MG63 (cell line): ENCODE results near the gene GNB5. TPM values are rescaled to one million over a fixed set of nuclear protein-coding genes. Genes with fewer than 3 reads are reported as not detected.
"Not testable (repeated sequence)": the region's sequence is repeated elsewhere in the genome, so short reads cannot be mapped to it uniquely, and the experiment has no call there.

Experiments
- DNase-seq: peaks from one replicate; pipeline ENCODE4 v3.0.0-alpha.2; 2020
- H3K27me3 ChIP-seq: fragments of 250-450 bp; sonication (Bioruptor Pico); 2 replicates; pipeline ENCODE4 v1.5.1; 2020; ENCODE audit warnings: mild to moderate bottlenecking, moderate library complexity
- H3K36me3 ChIP-seq: fragments of 250-450 bp; sonication (Bioruptor Pico); 2 replicates; pipeline ENCODE4 v1.5.1; 2020; ENCODE audit warnings: mild to moderate bottlenecking, moderate library complexity
- H3K4me3 ChIP-seq: fragments of 250-450 bp; sonication (Bioruptor Pico); 2 replicates; pipeline ENCODE4 v1.5.1; 2020; ENCODE audit warnings: mild to moderate bottlenecking, moderate library complexity
- H3K9me3 ChIP-seq: fragments of 250-450 bp; sonication (Bioruptor Pico); 2 replicates; pipeline ENCODE4 v1.5.1; 2020; ENCODE audit warnings: mild to moderate bottlenecking, moderate library complexity
- total RNA-seq: library from RNA; depleted of rRNA; stranded (reverse); fragments of >200 nt; shearing (Covaris generic); gene quantifications from 2 replicates; pipeline ENCODE4 v1.2.3, GENCODE V29; 2014; ENCODE audit warnings: low replicate concordance; rRNA removed

The GNB5 gene
- 11.7 and 18.9 TPM in 2 replicates for total RNA-seq

- no peaks in the 10 kb centered on the region for H3K9me3 ChIP-seq
- no peaks in the 10 kb centered on the region for H3K36me3 ChIP-seq
- H3K4me3 ChIP-seq: no peak within 1 kb of the TSS
- DNase-seq: no peak
- H3K27me3 ChIP-seq: peaks cover 6% of the 10 kb centered on the region
Observed at GRCh38 chr15:52191207-52191606, at the start of gene GNB5. Gene GNB5, minus strand, starts transcription at chr15:52191392. Its CDS starts 6,716 bp downstream, at chr15:52184676.

- H3K4me3 ChIP-seq: no peak overlapping the region
- no peaks in the 10 kb centered on the region for H3K27me3 ChIP-seq
- H3K36me3 ChIP-seq: no peaks in the 10 kb centered on the region
- no peaks in the 10 kb centered on the region for H3K9me3 ChIP-seq
- no peak for DNase-seq
Observed at GRCh38 chr15:52240166-52240565, 49.0 kb upstream of the GNB5 start.

GRCh38 chr15:52238989-52239525, 47.9 kb upstream of the GNB5 start:
- not testable (repeated sequence) for H3K9me3 ChIP-seq, H3K4me3 ChIP-seq, H3K27me3 ChIP-seq, DNase-seq, H3K36me3 ChIP-seq

GRCh38 chr15:52238149-52238548, 47.0 kb upstream of the GNB5 start:
- H3K36me3 ChIP-seq: no peaks in the 10 kb centered on the region
- no peaks in the 10 kb centered on the region for H3K9me3 ChIP-seq
- DNase-seq: no peak
- H3K4me3 ChIP-seq: no peak overlapping the region
- H3K27me3 ChIP-seq: no peaks in the 10 kb centered on the region

GRCh38 chr15:52236013-52236412, 44.8 kb upstream of the GNB5 start:
- Histone ChIP-seq H3K4me3 (no peak overlapping the region), H3K36me3 (no peaks in the 10 kb centered on the region), H3K9me3 (no peaks in the 10 kb centered on the region), H3K27me3 (no peaks in the 10 kb centered on the region)
- peak; percentile 76 for DNase-seq

- Histone ChIP-seq H3K36me3 (no peaks in the 10 kb centered on the region), H3K27me3 (no peaks in the 10 kb centered on the region), H3K9me3 (no peaks in the 10 kb centered on the region), H3K4me3 (no peak overlapping the region)
- no peak for DNase-seq
Observed at GRCh38 chr15:52234596-52235541, 43.7 kb upstream of the GNB5 start.

- Histone ChIP-seq H3K9me3 (no peaks in the 10 kb centered on the region), H3K36me3 (no peaks in the 10 kb centered on the region), H3K4me3 (no peak overlapping the region), H3K27me3 (no peaks in the 10 kb centered on the region)
- no peak for DNase-seq
Observed at GRCh38 chr15:52233405-52233804, 42.2 kb upstream of the GNB5 start.

GRCh38 chr15:52232327-52232726, 41.1 kb upstream of the GNB5 start:
- H3K36me3 ChIP-seq: no peaks in the 10 kb centered on the region
- H3K4me3 ChIP-seq: no peak overlapping the region
- H3K27me3 ChIP-seq: no peaks in the 10 kb centered on the region
- H3K9me3 ChIP-seq: no peaks in the 10 kb centered on the region
- no peak for DNase-seq

GRCh38 chr15:52230073-52230472, 38.9 kb upstream of the GNB5 start:
- H3K36me3 ChIP-seq: no peaks in the 10 kb centered on the region
- DNase-seq: no peak
- H3K4me3 ChIP-seq: no peak overlapping the region
- H3K9me3 ChIP-seq: no peaks in the 10 kb centered on the region
- H3K27me3 ChIP-seq: no peaks in the 10 kb centered on the region

- DNase-seq: no peak
- no peaks in the 10 kb centered on the region for H3K9me3 ChIP-seq
- H3K4me3 ChIP-seq: no peak overlapping the region
- H3K36me3 ChIP-seq: no peaks in the 10 kb centered on the region
- H3K27me3 ChIP-seq: 0 out of 2 replicates have a peak, but pooled peaks cover 3% of the 10 kb centered on the region
Observed at GRCh38 chr15:52228921-52229320, 37.7 kb upstream of the GNB5 start.

- Histone ChIP-seq H3K27me3 (0 out of 2 replicates have a peak, but pooled peaks cover 3% of the 10 kb centered on the region), H3K36me3 (no peaks in the 10 kb centered on the region), H3K4me3 (no peak overlapping the region), H3K9me3 (no peaks in the 10 kb centered on the region)
- peak; percentile 53 for DNase-seq
Observed at GRCh38 chr15:52227456-52227855, 36.3 kb upstream of the GNB5 start.

GRCh38 chr15:52225230-52225629, 34.0 kb upstream of the GNB5 start:
- H3K9me3 ChIP-seq: no peaks in the 10 kb centered on the region
- H3K4me3 ChIP-seq: no peak overlapping the region
- H3K27me3 ChIP-seq: 0 out of 2 replicates have a peak, but pooled peaks cover 3% of the 10 kb centered on the region
- no peaks in the 10 kb centered on the region for H3K36me3 ChIP-seq
- no peak for DNase-seq

- DNase-seq: no peak
- Histone ChIP-seq H3K36me3 (no peaks in the 10 kb centered on the region), H3K27me3 (0 out of 2 replicates have a peak, but pooled peaks cover 3% of the 10 kb centered on the region), H3K4me3 (no peak overlapping the region), H3K9me3 (no peaks in the 10 kb centered on the region)
Observed at GRCh38 chr15:52224211-52224610, 33.0 kb upstream of the GNB5 start.

GRCh38 chr15:52221730-52222129, 30.5 kb upstream of the GNB5 start:
- H3K4me3 ChIP-seq: no peak overlapping the region
- no peaks in the 10 kb centered on the region for H3K9me3 ChIP-seq
- no peaks in the 10 kb centered on the region for H3K36me3 ChIP-seq
- no peak for DNase-seq
- 0 out of 2 replicates have a peak, but pooled peaks cover 3% of the 10 kb centered on the region for H3K27me3 ChIP-seq

GRCh38 chr15:52220937-52221660, 29.9 kb upstream of the GNB5 start:
- no peak for DNase-seq
- no peak overlapping the region for H3K4me3 ChIP-seq
- 0 out of 2 replicates have a peak, but pooled peaks cover 3% of the 10 kb centered on the region for H3K27me3 ChIP-seq
- no peaks in the 10 kb centered on the region for H3K9me3 ChIP-seq
- no peaks in the 10 kb centered on the region for H3K36me3 ChIP-seq

- Histone ChIP-seq H3K9me3 (no peaks in the 10 kb centered on the region), H3K36me3 (no peaks in the 10 kb centered on the region), H3K4me3 (no peak overlapping the region), H3K27me3 (0 out of 2 replicates have a peak, but pooled peaks cover 3% of the 10 kb centered on the region)
- DNase-seq: peak; percentile 37
Observed at GRCh38 chr15:52220251-52220650, 29.1 kb upstream of the GNB5 start.

GRCh38 chr15:52218816-52219215, 27.6 kb upstream of the GNB5 start:
- Histone ChIP-seq H3K4me3 (no peak overlapping the region), H3K9me3 (no peaks in the 10 kb centered on the region), H3K27me3 (no peaks in the 10 kb centered on the region), H3K36me3 (no peaks in the 10 kb centered on the region)
- DNase-seq: no peak
